GM19463 (cell line): ENCODE results near the gene TARS1.

Experiments
- ATAC-seq: cut with Tn5 transposase; IDR thresholded peaks from one replicate; pipeline ENCODE4 v1.9.1; 2021; ENCODE audit warnings: mild to moderate bottlenecking, moderate library complexity; ENCODE audit not compliant: unreplicated experiment

TARS1 gene

DNA sequence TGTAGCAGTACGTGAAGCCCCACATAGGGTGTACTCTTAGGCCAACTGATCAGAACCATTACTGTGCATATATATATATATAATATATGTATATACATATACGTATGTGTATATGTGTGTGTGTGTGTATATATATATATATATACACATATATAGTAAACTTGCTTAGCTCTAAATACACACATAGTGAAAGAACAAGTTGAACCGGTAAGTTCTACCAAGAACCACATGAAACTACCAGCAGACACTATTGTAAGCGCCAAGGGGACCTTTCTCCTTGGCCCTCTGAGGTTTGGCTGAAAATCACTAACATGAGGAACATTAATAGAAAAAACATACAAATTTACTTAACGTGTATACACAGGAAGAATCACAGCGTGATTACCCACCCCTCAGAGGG, 1.8 kb upstream of the TARS1 start:
- no peak for ATAC-seq

DNA sequence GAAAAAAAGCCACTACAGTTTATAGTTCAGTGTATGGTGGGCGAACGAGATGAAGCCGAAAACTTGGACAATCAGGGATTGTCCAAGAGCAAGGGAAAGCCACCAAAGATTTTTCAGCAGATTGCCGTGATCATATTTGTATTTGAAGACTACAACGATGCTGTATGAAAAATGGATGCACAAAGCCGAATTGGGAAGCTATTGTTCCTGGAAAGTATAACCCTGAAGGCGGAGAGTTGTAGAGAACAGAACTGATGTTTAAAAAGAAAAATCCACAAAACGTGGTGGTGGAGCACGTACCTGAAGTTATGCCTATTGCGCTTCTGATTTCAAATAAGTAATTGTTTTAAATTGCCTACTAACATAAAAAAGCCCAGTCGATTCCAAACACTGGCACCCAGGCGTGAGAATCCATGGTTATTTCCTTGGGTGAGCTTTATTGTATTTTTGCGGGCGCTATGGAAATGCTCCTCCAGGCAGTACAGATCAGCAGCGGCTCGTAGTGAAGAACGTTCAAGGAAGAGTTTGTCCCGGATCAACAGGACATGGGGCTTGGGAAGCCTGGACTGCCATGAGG, 772 bp upstream of the TARS1 start:
- no peak for ATAC-seq

DNA sequence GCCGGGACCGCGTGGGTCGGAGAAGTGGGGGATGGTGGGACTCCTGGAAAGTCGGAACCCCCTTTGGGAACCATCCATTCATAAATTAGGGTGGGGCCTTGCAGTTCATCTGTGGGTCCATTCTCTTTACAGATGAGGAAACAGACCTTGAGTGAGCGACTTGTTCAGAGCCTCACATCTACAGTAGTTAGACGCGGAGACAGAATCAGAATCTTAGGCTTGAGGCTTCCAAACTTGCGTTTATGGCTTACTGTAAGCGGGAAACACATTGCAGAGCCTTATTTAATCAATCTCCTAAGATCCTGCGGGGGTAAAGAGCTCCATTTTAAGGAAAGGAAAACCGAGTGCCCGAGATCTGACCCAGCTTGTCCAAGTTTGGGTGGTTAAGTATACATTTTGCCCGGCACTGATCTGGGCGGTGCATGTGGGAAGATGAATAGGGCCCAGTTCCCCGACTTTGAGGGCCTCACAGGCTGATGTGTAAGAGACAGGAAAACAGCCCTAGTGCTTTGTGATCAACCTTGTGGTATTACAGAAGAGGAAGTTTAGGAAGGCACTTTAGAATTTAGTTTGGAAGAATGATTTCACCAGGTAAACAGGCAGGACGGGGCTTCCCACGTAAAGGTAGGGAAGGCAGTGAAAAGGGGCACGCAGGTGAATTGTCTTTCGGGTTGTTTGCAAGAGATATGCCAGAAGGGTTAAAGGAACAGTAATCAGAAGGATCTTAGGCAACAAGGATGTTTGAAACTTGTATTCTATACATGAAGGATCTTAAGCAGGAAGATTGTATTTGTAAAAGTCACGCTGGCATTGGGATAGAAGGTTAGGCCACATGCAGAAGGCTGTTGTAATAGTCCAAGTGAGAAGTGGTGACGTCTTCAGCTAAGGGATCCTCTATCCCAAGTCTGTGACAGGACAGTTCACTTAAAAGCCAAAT, 744 bp downstream of the TARS1 start:
- ATAC-seq: no peak

DNA sequence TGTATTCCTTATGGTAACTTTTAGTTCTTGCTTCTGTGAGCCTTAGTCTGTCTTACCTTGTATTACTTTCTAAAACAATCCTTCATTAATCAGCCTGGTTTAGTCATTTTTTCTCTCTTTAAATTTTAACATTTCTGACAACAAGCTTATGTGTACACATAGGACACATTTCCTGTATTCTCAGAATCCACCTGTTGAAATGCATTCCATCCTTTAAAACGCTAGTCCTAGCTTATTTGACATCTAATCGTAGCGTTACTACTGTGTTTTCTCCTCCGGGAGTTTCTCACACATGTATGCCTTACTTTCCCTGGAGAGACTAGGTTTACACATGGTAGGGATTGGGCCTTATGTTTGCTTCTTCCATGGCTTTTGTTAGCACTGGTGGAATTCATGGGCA, 3.8 kb downstream of the TARS1 start:
- no peak for ATAC-seq

DNA sequence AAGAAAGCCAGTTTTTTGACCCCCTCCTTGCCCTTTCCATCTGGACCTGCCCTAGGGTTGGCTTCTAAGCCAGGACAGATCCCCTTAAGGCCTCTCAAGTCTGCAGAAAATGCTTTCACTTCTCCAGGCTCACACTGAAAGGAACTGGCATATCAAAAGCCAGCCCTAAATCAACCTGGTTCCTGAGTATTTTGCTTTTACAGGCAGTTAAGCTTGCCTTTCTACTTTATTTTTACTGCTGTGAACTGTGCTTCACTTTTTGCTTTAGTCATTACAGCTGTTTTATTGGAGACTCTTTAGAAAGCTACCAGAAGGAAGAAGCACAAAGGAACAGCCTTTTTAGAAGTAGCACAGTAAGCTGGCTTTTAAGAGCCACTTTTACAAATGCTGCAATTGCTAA, 5.0 kb downstream of the TARS1 start:
- no peak for ATAC-seq

- no peak for ATAC-seq
These were observed 7.4 kb downstream of the TARS1 start for GRCh38 chr5:33448118-33448517.

GRCh38 chr5:33457126-33457525, 16.4 kb downstream of the TARS1 start:
- ATAC-seq: no peak

- no peak for ATAC-seq
These were observed 17.1 kb downstream of the TARS1 start for GRCh38 chr5:33457817-33458216.

DNA sequence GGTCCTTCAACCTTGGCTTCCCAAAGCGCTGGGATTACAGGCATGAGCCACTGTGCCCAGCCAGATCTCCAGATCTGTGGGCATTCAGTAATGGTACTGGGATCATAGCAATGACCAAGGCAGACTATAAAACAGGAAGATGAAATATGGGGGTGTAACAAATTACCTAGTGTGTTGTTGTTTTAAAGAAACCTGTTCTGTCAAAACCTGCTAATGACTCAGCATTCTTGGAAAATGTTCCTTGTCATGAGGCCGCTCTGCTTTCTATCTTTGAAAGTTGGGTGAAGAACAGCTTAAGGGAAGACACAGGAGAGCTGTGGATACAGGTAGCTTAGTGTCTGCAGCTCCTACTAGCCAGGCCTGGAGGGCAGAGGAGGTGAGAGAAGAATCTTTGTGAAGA, 19.4 kb downstream of the TARS1 start:
- no peak for ATAC-seq

DNA sequence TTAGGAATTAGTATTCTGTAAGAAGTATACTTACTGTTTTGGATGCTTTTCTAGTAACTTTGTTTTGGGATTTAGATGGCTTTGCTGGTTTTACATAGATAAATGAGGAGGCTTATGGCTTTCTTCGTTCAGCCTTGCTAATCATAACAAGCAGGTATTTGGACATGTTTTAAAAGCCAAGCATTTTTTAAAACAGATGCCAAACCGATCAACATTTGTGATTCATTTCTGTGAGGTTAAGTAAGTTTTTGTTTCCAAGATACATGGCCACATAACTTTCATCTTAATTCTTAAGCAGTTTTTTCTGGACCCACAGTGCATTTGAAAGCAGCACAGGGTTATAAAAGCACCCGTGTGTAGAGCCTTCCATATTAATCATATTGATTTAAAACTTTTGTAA, 21.7 kb downstream of the TARS1 start:
- ATAC-seq: no peak

- ATAC-seq: no peak
These were observed 24.4 kb downstream of the TARS1 start for GRCh38 chr5:33465120-33465519.

GRCh38 chr5:33468775-33469435, 28.1 kb downstream of the TARS1 start:
- no peak for ATAC-seq

- no peak for ATAC-seq
These were observed 29.8 kb downstream of the TARS1 start for GRCh38 chr5:33470544-33470943.

- no peak for ATAC-seq
These were observed 32.1 kb downstream of the TARS1 start for GRCh38 chr5:33472805-33473409.

DNA sequence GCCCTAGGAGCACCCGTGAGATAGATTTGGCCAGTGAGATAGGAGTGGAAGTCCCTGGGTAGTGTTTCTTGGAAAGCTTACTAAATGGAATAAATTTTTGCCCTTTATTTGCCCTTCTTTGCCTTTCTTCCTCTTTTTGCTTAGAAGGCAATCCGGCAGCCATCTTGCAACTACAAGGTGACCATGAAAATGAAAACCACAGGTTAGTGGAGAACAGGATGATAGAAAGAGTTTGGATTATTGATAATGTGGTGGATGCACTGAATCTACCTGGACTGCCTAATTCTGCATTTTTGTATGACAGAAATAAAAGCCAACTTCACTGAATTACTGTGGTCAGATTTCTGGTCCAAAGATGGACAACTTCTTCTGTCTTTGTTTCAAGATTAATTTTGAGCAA, 33.2 kb downstream of the TARS1 start:
- no peak for ATAC-seq

- ATAC-seq: no peak
These were observed 34.2 kb downstream of the TARS1 start for GRCh38 chr5:33474931-33475499.

DNA sequence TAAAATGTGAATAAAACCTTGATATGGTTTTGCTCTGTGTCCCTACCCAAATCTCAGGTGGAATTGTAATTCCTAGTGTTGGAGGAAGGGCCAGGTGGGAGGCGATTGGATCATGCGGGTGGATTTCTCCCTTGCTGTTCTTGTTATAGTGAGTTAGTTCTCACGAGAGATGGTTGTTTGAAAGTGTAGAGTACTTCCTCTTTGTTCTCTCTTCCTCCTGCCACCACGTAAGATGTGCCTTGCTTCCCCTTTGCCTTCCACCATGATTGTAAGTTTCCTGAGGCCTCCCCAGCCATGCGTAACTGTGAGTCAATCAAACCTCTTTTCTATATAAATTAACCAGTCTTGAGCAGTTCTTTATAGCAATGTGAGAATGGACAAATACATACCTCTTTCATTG, 34.9 kb downstream of the TARS1 start:
- no peak for ATAC-seq

DNA sequence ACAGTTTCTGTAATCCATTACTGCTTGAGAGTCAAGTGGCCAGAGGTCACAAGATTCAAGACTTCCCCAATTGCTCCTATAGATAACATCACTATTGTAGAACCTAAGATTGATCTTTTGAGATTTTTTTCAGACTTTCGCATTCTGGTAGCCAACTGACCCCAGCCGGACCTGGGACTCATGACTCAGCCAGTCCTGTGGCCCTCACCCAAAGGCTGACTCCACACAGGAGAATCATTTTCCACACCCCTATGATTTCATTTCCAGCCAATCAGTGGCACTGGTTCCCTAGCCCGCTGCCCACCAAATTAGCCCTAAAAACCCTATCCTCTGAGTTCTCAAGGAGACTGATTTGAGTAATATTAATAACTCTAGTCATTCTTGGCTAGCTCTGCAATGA, 36.2 kb downstream of the TARS1 start:
- ATAC-seq: no peak

GRCh38 chr5:33477816-33478215, 37.1 kb downstream of the TARS1 start:
- ATAC-seq: no peak

DNA sequence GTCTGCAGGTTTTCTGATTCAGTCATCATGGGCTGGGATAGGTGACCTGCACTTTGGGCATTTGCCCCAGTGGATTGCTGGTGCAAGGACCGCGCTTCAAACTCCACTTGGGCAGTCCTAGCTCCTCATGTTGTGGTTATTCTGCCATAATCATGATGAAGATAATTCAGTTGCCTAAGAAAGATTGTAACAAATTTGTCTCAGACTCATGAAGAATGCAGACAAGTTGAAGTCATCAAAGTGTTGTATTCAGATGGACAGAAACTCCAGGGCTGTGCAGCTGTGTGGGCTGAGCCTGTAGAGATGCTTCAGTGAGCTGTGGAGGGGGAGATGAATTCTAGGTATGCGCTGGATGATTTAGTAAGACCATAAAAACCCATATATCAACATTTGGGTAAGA, 38.5 kb downstream of the TARS1 start:
- no peak for ATAC-seq

DNA sequence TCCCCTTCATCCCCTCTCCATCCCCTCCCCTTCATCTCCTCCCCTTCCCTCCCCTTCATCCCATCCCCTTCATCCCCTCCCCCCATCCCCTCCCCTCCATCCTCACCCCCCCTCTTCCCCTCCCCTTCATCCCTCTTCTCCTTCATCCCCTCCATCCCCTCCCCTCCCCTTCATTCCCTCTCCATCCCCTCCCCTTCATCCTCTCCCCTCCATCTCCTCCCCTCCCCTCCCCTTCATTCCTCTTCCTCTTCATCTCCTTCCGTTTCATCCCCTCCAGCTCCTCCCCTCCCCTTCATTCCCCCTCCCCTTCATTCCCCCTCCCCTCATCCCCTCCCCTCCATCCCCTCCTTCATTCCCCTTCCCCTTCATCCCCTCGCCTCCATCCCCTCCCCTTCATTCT, 40.1 kb downstream of the TARS1 start:
- no peak for ATAC-seq
